SK-N-MC (cell line): ENCODE measurements around the gene KCNH2.

ENCODE experiments used
- DNase-seq: peaks from one replicate; pipeline ENCODE4 v3.0.0-alpha.2; 2011; ENCODE audit warnings: low read depth, low spot score
- H3K27ac ChIP-seq: fragments of 200-600 bp; sonication (generic); 2 replicates; pipeline ENCODE4 v1.5.1; 2016; ENCODE audit warnings: mixed run types
- H3K36me3 ChIP-seq: fragments of 200-600 bp; sonication (generic); 2 replicates; pipeline ENCODE4 v1.6.1; 2017; ENCODE audit warnings: antibody characterized with exemption, low read length, mixed read lengths; ENCODE audit not compliant: insufficient read depth
- H3K4me3 ChIP-seq: fragments of 200-600 bp; sonication (generic); 2 replicates; pipeline ENCODE4 v1.5.1; 2016
- H3K9ac ChIP-seq: fragments of 200-600 bp; sonication (generic); 2 replicates; pipeline ENCODE4 v1.8.0; 2017; ENCODE audit warnings: mixed run types, mixed read lengths; ENCODE audit not compliant: insufficient read length
- H3K9me3 ChIP-seq: fragments of 200-600 bp; sonication (generic); 2 replicates; pipeline ENCODE4 v1.6.1; 2017; ENCODE audit warnings: low read depth, mild to moderate bottlenecking, antibody characterized with exemption, low read length, moderate library complexity, mixed read lengths
- EZH2 ChIP-seq: fragments of 200-600 bp; sonication (generic); IDR thresholded peaks from one replicate; pipeline ENCODE4 v1.6.1; 2017; ENCODE audit warnings: antibody characterized with exemption
- FOXP2 ChIP-seq: optimal IDR thresholded peaks from 2 replicates; pipeline ENCODE3; 2011; ENCODE audit warnings: mild to moderate bottlenecking, moderate library complexity; ENCODE audit not compliant: insufficient read depth; ENCODE audit errors: extremely low read length, control extremely low read depth
- POLR2AphosphoS5 ChIP-seq: IDR thresholded peaks from 2 replicates; pipeline ENCODE4 v1.6.1; 2012; ENCODE audit warnings: mild to moderate bottlenecking, low read depth, low read length, borderline replicate concordance

Gene KCNH2

GRCh38 chr7:151020231-151020630 is 42.1 kb upstream of the KCNH2 start:
- Histone ChIP-seq H3K9ac (no peak overlapping the region), H3K36me3 (no peaks in the 10 kb centered on the region)
- no peak for TF ChIP-seq EZH2
- TF ChIP-seq POLR2AphosphoS5: no peak
- no peak for TF ChIP-seq FOXP2

GRCh38 chr7:151019130-151019447 is 41.0 kb upstream of the KCNH2 start:
- no peaks in the 10 kb centered on the region for H3K9me3 ChIP-seq
- no peaks in the 10 kb centered on the region for H3K36me3 ChIP-seq
- H3K9ac ChIP-seq: no peak overlapping the region
- no peak for TF ChIP-seq FOXP2
- TF ChIP-seq POLR2AphosphoS5: no peak
- no peak for TF ChIP-seq EZH2
- peak overlapping the region; percentile 74 for H3K4me3 ChIP-seq
- DNase-seq: no peak
- no peak overlapping the region for H3K27ac ChIP-seq

More at GRCh38 chr7:151020231-151020630, 42.1 kb upstream of the KCNH2 start:
- Histone ChIP-seq H3K9me3 (no peaks in the 10 kb centered on the region), H3K27ac (no peak overlapping the region), H3K4me3 (no peak overlapping the region)
- DNase-seq: no peak

- Histone ChIP-seq H3K9me3 (no peaks in the 10 kb centered on the region), H3K9ac (peak overlapping the region; percentile 71), H3K4me3 (peak overlapping the region; percentile 74), H3K36me3 (no peaks in the 10 kb centered on the region), H3K27ac (no peak overlapping the region)
- TF ChIP-seq POLR2AphosphoS5 (no peak), FOXP2 (no peak), EZH2 (no peak)
- no peak for DNase-seq
Measured at GRCh38 chr7:151018421-151019129, 40.5 kb upstream of the KCNH2 start.

GRCh38 chr7:151017953-151018420 is 39.9 kb upstream of the KCNH2 start:
- Histone ChIP-seq H3K27ac (no peak overlapping the region), H3K4me3 (peak overlapping the region; percentile 74), H3K9me3 (no peaks in the 10 kb centered on the region), H3K36me3 (no peaks in the 10 kb centered on the region), H3K9ac (peak overlapping the region; percentile 71)
- no peak for DNase-seq
- TF ChIP-seq FOXP2 (no peak), POLR2AphosphoS5 (no peak), EZH2 (no peak)

GRCh38 chr7:151017370-151017952 is 39.3 kb upstream of the KCNH2 start:
- no peak for DNase-seq
- Histone ChIP-seq H3K27ac (no peak overlapping the region), H3K9me3 (no peaks in the 10 kb centered on the region), H3K4me3 (peak overlapping the region; percentile 74), H3K36me3 (no peaks in the 10 kb centered on the region), H3K9ac (no peak overlapping the region)
- no peak for TF ChIP-seq FOXP2
- no peak for TF ChIP-seq EZH2

- TF ChIP-seq FOXP2: no peak
- TF ChIP-seq POLR2AphosphoS5: no peak
- no peak for TF ChIP-seq EZH2
Measured at GRCh38 chr7:151016942-151017341, 38.8 kb upstream of the KCNH2 start.

GRCh38 chr7:151016505-151016904 is 38.4 kb upstream of the KCNH2 start:
- Histone ChIP-seq H3K9ac (no peak overlapping the region), H3K4me3 (no peak overlapping the region), H3K36me3 (no peaks in the 10 kb centered on the region), H3K27ac (no peak overlapping the region), H3K9me3 (no peaks in the 10 kb centered on the region)
- DNase-seq: no peak
- TF ChIP-seq POLR2AphosphoS5 (no peak), FOXP2 (no peak), EZH2 (no peak)

More at GRCh38 chr7:151016942-151017341, 38.8 kb upstream of the KCNH2 start:
- Histone ChIP-seq H3K27ac (no peak overlapping the region), H3K9me3 (no peaks in the 10 kb centered on the region), H3K36me3 (no peaks in the 10 kb centered on the region), H3K9ac (no peak overlapping the region), H3K4me3 (no peak overlapping the region)
- no peak for DNase-seq

- DNase-seq: no peak
- TF ChIP-seq EZH2 (no peak), FOXP2 (no peak), POLR2AphosphoS5 (no peak)
- Histone ChIP-seq H3K4me3 (no peak overlapping the region), H3K36me3 (no peaks in the 10 kb centered on the region), H3K9me3 (no peaks in the 10 kb centered on the region), H3K27ac (no peak overlapping the region), H3K9ac (no peak overlapping the region)
Measured at GRCh38 chr7:151015967-151016366, 37.8 kb upstream of the KCNH2 start.
